NCI-H748 (cell line): ENCODE measurements around the gene CACNG7.
A peak's percentile ranks its signal among the peaks of the same experiment; 100 is the strongest.
"Not testable (repeated sequence)": the region's sequence is repeated elsewhere in the genome, so short reads cannot be mapped to it uniquely, and the experiment has no call there.

ENCODE experiments used
- DNase-seq: peaks from one replicate; lab custom pipeline; 2025; ENCODE audit not compliant: unreplicated experiment; lab: John Stamatoyannopoulos, UW

The CACNG7 gene, protein sequence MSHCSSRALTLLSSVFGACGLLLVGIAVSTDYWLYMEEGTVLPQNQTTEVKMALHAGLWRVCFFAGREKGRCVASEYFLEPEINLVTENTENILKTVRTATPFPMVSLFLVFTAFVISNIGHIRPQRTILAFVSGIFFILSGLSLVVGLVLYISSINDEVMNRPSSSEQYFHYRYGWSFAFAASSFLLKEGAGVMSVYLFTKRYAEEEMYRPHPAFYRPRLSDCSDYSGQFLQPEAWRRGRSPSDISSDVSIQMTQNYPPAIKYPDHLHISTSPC

DNA sequence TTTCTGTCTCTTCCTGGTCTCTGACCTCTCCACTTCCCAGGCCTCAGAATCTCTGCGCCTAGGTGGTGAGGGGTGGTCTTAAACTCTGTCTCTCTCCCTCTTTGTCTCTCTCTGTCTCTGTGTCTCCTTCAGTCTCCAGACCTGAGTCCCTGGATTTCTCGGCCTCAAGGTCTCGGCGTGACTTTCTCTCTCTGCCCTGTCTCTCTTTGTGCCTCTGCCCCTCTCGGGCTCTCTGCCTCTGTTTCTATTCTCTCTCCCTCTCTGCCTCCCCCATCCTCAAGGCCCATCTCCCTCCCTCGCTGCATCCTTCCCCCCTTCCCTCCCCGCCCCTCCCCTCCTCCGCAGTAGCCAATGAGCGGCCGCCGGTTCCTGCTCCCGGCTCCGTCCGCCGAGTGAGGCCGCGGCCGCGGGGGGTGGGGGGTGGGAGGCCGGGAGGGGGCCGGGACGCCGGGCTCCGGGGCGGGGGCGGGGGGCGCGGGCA, at the start of gene CACNG7:
Gene CACNG7 (plus strand): TSS at position 344 of the 481 bp plus-strand sequence. CDS start 3,554 bp downstream, outside the sequence.
- peak; percentile 17 for DNase-seq

DNA sequence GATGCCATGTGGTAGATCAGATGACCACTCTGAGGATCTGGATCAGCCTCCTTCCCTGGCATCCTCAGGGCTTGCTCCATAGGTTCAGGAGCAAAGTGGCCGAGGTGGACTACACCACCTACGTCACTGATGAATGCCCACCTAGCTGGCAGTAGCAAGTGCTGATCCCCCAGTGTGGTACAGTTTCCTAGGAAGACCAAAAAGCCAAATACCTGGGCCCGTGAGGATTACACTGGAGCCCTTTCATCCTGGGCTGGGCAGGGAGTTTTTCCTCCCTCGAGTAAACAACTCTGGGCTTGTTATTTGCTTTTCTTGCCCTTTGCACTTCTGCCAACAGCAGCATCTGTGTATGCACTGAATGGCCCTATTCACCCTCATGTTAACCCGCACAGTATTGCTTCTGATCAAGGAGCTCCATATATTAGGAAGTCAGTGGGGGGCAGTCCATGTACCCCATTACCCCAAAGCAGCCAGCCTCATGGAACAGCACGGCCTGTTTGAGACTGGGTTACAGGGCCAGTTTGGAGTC, 44.7 kb upstream of the CACNG7 start:
- peak; percentile 78 for DNase-seq

DNA sequence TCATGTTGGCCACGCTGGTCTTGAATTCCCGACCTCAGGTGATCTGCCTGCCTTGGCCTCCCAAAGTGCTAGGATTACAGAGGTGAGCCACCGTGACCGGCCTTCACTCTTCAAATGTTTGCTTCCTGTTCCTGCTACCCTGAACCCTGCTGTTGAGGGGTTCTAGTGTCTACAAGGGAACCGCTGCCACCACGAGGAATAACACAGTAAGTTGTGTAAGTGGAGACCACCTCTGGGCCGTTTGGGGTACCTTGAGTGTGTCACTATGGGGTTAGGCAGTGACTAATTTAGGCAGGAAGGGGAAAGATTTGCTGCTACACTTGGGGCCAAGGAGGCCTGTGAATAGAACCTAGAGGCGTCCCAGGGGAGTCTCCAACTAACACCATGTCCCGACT, 43.6 kb upstream of the CACNG7 start:
- no peak for DNase-seq

DNA sequence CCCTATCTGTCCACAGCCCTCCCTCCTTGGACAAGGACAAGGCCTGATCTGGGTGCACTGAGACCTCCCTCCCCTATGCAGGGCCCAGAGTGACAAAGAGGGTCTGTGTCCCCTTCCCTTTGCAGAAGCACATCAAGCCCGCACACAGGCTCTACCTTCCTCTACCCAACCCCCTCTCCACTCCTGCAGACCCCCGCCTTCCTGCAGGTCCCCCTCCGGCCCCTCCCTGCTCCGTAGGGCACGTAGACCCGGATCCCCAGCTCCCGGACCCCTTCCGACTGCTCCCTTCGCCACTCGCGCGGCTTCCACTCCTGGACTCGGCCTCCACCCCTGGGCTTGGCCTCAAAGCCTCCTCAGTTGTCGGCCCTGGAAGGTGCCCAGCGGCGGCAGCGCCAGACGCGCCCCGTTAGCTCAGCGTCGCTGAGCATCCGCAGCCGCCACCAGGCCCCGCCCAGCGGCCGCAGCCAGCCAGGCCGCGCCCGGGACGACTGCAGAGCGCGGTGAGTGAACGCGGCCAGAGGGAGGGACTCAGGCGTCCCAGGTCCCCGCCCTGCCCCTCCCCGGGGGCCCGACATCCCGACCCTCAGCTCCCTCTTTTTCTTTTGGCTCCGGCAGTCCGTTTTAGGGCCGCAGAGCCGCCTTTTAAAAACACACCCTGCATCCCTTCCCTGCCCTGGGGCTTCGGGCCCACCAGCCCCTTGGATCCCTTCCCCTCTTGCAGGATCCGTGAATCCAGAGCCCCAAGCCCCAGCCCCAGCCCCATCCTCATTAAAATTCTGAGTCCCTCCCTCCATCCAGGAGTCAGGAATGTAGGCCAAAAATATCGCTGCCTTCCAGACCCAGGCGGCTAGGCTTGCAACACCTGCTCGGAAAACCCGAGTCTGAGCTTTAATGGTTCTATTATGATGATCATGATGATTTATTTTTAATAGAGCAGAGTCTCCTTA, 42.9 kb upstream of the CACNG7 start:
- peak; percentile 76 for DNase-seq

DNA sequence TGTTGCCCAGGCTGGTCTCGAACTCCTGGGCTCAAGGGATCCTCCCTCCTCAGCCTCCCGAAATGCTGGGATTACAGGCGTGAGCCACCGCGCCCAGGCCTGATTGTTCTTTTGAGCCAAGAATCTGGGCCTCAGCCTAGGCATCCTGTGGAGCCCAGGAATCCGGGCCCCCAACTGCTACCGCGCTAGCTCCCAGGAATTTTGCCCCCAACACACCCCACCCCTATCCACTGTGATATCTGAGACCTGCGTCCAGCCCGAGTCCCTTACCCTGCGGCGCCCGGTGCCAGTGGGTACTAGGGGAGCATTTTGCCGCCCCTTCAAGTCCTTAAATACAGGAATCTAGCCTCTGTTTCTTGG, 42.2 kb upstream of the CACNG7 start:
- DNase-seq = no peak

DNA sequence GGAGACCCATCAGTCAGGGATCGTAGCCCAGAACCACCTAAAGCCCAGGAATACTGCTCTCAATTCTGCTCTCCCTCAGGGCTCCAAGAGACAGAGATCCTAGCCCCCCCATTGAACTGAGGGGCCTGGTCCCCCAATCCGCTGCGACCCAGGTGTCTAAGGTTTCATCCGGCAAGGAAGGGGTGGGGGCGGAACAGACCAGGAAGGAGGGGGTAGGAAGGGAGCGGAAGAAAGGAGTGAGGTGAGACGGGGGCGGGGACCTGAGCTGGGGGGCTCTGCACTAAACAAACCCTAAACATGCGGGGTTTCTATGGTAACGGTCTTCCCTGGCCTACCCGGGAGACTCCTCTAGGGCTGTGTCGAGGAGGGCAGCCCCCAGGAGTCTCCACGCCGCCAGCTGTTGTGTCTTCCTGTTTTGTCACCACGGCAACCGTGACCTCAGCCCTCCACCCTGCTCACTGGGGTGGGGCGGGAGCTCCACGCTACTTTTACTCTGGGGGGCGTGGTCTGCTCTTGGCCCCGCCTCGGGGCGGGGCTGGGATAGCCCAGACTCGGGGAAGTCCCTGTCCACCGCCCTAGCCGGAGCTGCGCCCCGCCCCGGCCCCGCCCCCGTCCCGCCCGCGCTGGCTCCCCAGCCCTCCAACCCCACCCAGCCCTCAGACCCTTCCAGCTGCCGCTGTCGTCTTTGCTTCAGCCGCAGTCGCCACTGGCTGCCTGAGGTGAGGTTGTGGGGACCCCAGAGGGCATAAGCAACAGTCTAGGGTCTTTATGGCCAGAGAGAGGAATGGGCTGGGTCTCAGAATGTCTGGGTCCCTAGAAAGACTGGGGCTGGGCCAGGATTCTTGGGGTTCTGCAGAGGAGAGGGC, 41.6 kb upstream of the CACNG7 start, which contains the start of gene MYADM:
Gene MYADM (plus strand): TSS at position 659 of the 866 bp plus-strand sequence. CDS start 5,647 bp downstream, outside the sequence.
- peak; percentile 99 for DNase-seq

DNA sequence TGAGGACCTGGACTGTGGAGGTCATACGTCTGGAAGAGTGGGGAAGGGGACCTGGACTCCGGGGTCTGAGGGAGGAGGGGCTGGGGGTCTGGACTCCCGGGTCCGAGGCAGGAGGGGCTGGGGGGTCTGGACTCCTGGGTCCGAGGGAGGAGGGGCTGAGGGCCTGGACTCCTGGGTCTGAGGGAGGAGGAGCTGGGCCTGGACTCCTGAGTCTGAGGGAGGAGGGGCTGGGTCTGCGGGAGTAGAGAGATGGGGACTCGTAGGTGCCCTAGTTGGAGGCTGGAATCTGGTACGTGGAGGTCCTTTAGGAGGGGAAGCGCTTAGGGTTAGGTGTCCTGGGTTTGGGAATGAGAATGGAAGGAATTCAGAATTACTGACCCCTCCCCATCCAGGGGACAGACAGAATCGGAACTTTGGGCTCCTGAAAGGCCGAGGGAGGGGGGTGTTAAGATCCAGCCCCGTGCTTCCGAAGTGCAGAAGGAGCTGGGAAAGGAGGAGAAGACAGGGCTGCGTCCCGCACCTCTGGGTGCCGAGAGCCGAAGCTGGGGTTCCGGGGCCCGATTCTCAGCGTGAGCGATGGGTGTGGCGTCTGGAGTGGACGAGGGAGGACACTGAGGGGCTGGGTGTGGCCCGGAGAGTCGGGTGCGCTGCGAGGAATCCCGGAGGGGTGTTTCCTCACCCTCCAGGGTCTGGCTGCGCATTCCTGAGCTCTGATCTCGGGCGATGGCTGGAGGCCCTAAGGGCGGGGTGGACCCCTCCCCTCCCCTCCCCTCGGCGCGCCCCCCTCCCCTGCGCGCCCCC, 40.8 kb upstream of the CACNG7 start:
- peak; percentile 61 for DNase-seq

DNA sequence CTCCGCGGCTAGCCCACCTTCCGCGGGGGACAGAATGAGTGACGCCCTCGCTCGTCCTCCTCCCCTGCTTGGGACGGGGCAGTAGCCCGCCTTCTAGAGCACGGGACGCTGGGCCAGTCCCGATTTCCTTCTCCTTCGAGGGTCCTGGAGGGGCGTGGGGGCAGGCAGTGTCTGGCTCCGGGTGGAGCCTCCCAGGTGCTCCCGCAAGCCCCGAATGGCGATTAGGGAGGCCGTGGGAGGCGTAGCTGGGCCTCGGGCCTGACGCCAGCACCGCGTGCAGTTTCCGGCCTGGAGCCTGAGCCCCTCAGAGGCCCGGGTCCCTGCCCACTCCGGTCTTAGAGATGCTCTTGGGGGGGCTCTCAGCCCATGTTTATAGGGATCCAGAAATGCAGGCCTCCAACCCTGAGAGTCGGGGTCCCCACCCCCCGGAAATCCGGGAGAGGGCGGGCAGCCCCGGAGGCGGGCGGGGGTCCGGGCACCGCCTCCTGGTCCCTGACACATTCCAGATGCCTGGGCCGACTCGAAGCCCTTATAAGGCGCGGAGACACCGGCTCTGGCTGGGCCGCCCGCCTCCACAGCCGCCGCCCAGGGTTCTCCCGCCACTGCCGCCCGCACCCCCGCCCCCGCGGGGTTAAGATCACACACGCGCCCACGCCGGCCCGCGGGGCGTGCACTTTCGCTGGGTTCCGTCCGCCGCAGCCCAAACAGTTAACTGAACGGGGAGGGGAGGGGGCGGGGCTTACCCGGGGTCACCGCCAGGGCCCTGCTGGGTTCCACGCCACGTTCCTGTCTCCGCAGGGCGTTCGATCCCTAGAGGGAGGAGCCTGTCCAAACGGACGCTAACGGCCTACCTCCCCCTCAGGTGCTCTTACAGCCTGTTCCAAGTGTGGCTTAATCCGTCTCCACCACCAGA, 39.9 kb upstream of the CACNG7 start:
- peak; percentile 89 for DNase-seq

DNA sequence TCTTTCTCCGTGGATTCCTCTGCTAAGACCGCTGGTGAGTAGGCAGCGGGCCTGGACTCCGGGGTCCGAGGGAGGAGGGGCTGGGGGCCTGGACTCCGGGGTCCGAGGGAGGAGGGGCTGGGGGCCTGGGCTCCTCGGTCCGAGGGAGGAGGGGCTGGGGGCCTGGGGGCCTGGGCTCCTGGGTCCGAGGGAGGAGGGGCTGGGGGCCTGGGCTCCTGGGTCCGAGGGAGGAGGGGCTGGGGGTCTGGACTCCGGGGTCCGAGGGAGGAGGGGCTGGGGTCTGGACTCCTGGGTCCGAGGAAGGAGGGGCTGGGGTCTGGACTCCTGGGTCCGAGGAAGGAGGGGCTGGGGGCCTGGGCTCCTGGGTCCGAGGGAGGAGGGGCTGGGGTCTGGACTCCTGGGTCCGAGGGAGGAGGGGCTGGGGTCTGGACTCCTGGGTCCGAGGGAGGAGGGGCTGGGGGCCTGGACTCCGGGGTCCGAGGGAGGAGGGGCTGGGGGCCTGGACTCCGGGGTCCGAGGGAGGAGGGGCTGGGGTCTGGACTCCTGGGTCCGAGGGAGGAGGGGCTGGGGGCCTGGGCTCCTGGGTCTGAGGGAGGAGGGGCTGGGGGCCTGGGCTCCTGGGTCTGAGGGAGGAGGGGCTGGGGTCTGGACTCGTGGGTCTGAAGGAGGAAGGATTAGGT, 39.1 kb upstream of the CACNG7 start:
- DNase-seq = not testable (repeated sequence)

DNA sequence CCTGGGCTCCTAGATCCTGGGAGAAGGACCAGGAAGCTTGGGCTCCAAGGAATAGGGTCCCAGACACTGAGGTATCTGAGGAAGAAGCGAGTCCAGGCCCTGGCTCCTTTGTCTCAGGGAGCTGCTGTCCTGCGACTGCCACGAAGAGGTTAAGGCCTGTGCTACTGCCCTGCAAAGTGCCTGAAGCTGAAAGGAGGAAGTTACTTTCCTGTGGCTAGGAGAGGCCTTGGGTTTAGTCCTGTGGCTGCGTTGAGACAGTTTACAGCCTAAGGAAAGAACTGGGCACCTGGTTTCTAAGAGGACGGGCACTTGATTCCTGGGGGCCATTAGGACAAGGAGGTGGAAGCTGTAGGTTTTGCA, 38.6 kb upstream of the CACNG7 start:
- no peak for DNase-seq

DNA sequence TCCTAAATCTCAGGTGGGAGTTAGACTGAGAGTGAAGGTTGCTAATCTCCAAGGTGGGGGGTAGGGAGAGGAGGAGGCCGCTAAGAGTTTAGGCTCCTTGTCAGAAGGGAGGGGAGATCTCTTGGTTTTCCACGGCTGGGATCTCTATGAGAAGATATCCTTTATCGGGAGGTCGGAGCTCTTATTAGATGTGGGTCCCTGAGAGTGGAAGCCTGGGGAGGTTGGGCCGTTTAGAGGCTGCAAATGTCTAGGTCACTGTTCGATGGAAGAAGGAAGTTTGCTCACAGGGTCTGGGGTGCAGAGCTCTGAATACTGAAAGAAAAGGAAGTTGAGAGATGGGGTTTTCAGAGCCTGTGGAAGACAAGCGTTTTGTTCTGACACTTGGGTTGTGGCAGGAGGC, 37.6 kb upstream of the CACNG7 start:
- DNase-seq = no peak

DNA sequence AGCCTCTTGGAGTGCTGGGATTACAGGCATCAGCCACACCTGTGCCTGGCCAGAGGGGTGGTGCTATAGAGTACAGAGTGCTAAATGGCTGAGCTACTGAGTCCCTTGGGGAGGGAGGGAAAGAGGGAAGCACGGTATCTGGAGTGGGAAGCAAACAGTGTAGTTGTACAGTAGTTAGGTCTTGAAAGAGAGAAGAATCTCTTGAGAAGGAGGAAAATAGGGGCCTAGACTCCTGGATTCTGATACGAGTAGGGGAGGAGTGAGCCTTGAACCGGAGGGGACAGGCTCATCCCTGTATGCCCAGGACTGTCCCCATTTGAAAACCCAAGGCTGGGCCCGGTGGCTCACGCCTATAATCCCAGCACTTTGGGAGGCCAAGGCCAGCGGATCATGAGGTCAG, 36.3 kb upstream of the CACNG7 start:
- no peak for DNase-seq

DNA sequence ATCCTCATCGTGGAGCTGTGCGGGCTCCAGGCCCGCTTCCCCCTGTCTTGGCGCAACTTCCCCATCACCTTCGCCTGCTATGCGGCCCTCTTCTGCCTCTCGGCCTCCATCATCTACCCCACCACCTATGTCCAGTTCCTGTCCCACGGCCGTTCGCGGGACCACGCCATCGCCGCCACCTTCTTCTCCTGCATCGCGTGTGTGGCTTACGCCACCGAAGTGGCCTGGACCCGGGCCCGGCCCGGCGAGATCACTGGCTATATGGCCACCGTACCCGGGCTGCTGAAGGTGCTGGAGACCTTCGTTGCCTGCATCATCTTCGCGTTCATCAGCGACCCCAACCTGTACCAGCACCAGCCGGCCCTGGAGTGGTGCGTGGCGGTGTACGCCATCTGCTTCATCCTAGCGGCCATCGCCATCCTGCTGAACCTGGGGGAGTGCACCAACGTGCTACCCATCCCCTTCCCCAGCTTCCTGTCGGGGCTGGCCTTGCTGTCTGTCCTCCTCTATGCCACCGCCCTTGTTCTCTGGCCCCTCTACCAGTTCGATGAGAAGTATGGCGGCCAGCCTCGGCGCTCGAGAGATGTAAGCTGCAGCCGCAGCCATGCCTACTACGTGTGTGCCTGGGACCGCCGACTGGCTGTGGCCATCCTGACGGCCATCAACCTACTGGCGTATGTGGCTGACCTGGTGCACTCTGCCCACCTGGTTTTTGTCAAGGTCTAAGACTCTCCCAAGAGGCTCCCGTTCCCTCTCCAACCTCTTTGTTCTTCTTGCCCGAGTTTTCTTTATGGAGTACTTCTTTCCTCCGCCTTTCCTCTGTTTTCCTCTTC, 35.1 kb upstream of the CACNG7 start:
- DNase-seq = no peak

DNA sequence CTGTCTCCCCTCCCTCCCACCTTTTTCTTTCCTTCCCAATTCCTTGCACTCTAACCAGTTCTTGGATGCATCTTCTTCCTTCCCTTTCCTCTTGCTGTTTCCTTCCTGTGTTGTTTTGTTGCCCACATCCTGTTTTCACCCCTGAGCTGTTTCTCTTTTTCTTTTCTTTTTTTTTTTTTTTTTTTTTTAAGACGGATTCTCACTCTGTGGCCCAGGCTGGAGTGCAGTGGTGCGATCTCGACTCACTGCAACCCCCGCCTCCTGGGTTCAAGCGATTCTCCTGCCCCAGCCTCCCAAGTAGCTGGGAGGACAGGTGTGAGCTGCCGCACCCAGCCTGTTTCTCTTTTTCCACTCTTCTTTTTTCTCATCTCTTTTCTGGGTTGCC, 34.5 kb upstream of the CACNG7 start:
- no peak for DNase-seq

DNA sequence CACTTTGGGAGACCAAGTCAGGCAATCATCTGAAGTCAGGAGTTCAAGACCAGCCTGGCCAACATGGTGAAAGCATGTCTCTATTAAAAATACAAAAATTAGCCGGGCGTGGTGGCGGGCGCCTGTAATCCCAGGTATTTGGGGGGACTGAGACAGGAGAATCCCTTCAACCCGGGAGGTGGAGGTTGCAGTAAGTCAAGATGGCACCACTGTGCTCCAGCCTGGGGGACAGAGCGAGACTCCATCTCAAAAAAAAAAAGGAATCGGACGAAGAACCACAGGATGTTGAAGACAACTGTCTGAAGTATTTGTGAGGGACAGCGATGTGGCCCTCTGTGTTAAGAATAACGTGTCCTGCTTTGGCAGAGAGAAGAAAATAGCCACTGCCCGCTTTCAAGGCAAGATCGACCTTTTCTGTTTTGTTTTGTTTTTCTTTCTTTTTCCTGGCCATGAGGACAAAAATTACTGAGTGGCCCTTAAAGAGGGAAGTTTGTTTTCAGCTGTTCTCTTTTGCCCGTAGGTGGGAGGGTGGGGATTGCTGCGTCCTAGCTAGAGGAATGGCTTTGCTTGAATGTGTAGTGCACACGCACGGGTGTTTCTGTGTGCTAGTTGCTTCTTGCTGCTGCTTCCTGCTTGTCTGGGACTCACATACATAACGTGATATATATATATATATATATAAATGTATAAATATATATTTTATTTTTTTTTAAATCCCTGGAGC, 33.3 kb upstream of the CACNG7 start:
- no peak for DNase-seq

DNA sequence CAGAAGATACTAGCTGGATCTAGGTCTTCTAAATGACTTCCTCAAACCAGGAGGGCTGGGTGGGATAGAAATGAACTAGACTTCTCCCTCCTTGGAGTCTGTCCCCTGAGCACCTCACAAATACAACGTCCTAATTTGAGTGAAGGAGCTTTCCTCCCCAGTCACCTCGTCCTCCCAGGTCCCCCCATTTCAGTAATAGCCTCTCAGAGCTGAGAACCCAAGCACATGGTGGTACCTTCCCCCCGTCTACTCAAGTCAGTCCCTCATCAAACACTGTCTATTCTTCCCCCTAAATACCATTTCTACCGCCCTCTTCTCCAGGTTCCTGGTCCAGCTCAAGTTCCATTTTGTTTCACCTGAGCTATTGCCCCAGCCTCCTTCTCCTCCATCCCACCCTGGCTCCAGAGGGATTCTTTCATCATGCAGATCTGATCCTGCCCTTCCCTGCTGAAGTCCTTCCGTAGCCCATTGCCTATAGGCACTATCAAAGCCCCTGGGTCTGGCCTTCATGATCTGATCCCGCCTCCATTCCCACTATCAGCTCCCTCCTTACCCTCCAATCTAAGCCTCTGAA, 32.3 kb upstream of the CACNG7 start:
- no peak for DNase-seq

DNA sequence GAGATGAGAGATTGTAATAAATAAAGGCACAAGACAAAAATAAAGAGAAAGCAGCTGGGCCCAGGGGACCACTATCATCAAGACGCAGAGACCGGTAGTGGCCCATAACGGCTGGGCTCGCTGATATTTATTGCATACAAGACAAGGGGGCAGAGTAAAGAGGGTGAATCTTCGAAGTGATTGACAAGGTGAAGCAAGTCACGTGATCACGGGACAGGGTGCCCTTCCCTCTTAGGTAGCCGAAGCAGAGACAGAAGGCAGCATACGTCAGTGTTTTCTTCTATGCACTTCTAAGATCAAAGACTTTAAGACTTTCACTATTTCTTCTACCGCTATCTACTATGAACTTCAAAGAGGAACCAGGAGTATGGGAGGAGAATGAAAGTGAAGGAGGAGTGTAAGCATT, 31.7 kb upstream of the CACNG7 start:
- no peak for DNase-seq
